ENCODE data around the gene GID4. TPM values are rescaled to one million over a fixed set of nuclear protein-coding genes. Genes with fewer than 3 reads are reported as not detected.

GID4 gene
- total and polyA plus RNA-seq, 2 of the 13 experiments (the other 11 are each of a cell fraction or from before 2014, with no cell fraction given): 4.3 to 6.1 TPM

DNA sequence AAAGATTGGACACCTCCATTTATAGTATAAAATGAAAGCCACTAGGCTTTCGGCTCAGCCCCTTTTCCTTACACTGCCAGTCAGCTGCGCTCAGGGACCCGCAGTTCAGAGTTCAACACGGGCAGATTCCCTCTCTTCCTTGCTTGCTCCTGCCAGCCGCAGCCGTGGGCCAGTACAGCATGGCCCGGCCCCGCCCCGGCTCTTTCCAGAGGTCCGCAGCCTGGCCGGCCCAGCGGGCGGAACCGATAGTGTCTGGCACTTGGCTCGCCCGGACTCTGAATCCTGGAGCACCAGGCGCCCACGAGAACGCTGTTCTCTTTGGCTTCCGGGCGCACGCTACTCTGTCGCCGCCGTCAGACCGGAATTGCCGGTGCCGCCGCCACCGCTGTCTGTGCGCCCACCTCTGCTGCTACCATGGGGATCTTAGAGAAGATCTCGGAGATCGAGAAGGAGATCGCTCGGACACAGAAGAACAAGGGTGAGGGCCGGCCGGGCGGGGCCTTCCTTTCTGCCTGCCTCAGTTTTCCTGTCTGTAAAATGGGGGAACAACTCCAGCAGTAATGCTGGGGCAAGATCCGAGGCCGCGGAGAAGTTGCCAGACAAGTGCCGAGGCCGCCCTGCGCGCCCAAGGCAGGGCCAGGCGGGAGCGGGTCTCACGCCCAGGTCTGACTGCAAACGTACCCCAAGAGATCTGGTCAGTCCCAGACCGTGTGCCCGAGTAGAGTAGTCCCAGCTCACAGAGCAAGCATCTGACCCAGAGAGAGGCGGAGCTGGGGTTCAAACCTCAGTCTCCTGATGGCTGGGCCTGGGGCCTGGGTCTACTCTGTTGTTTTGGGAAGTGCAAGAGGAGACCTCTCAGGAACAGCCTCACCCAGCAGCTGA is 48.6 kb downstream of the GID4 start, which contains the start of gene DRG2 (continued):
- TF ChIP-seq ZNF569 (CRISPR knock-in tag; IDR thresholded peaks at IDR 0.05; ENCODE audit: borderline replicate concordance) (no peak), ZFP37 (CRISPR knock-in tag; IDR thresholded peaks at IDR 0.05; ENCODE audit: borderline replicate concordance) (0 out of 2 replicates have a peak, but pooled peaks have one; percentile 48), CREB3 (CRISPR knock-in tag; IDR thresholded peaks at IDR 0.05) (peak; percentile 36; the same call in 1 of the 2 replicates), ZNF614 (CRISPR knock-in tag; IDR thresholded peaks at IDR 0.05; ENCODE audit: borderline replicate concordance) (peak; percentile 99), ZZZ3 (CRISPR knock-in tag; IDR thresholded peaks at IDR 0.05; ENCODE audit: borderline replicate concordance) (peak; percentile 88), ISX (CRISPR knock-in tag; conservative IDR thresholded peaks at IDR 0.05) (no peak; the same call in 1 of the 2 replicates), ZBTB42 (CRISPR knock-in tag; IDR thresholded peaks at IDR 0.05) (no peak), ZSCAN5A (CRISPR knock-in tag; IDR thresholded peaks at IDR 0.05; ENCODE audit: borderline replicate concordance) (no peak), ZNF292 (CRISPR knock-in tag; IDR thresholded peaks at IDR 0.05; ENCODE audit: borderline replicate concordance, low read depth) (peak; percentile 96; the same call in 1 of the 2 replicates), PHF20 (CRISPR knock-in tag; IDR thresholded peaks at IDR 0.05) (peak; percentile 98), EZH2 (conservative IDR thresholded peaks at IDR 0.05; ENCODE audit: low read depth, low read length) (no peak), TAF1 (CRISPR knock-in tag; IDR thresholded peaks at IDR 0.05) (peak; percentile 85), SMC3 (IDR thresholded peaks at IDR 0.05; ENCODE audit: low read length) (no peak), HNRNPL (IDR thresholded peaks at IDR 0.05; ENCODE audit: low read depth, low read length) (peak; percentile 93), ADNP (CRISPR knock-in tag; IDR thresholded peaks at IDR 0.05) (peak; percentile 98), NFATC3 (CRISPR knock-in tag; IDR thresholded peaks at IDR 0.05) (no peak), ZNF687 (CRISPR knock-in tag; IDR thresholded peaks at IDR 0.05) (peak; percentile 99), RAD21 (CRISPR knock-in tag; IDR thresholded peaks at IDR 0.05) (peak; percentile 75), SAFB2 (CRISPR knock-in tag; IDR thresholded peaks at IDR 0.05; ENCODE audit: borderline replicate concordance, low read depth) (peak; percentile 75; the same call in 1 of the 2 replicates)
- TF ChIP-seq, protein P1, sequence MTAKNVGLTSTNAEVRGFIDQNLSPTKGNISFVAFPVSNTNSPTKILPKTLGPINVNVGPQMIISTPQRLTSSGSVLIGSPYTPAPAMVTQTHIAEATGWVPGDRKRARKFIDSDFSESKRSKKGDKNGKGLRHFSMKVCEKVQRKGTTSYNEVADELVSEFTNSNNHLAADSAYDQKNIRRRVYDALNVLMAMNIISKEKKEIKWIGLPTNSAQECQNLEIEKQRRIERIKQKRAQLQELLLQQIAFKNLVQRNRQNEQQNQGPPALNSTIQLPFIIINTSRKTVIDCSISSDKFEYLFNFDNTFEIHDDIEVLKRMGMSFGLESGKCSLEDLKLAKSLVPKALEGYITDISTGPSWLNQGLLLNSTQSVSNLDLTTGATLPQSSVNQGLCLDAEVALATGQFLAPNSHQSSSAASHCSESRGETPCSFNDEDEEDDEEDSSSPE (CRISPR knock-in tag; IDR thresholded peaks at IDR 0.05): peak; percentile 86
- TF ChIP-seq, protein P2, sequence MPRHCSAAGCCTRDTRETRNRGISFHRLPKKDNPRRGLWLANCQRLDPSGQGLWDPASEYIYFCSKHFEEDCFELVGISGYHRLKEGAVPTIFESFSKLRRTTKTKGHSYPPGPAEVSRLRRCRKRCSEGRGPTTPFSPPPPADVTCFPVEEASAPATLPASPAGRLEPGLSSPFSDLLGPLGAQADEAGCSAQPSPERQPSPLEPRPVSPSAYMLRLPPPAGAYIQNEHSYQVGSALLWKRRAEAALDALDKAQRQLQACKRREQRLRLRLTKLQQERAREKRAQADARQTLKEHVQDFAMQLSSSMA (CRISPR knock-in tag; IDR thresholded peaks at IDR 0.05): peak; percentile 94

Data from HepG2 (cell line).